Calu3 (cell line): ENCODE results near the gene BRD1. TPM values are rescaled to one million over a fixed set of nuclear protein-coding genes. Genes with fewer than 3 reads are reported as not detected.

Source experiments
- BruUV-seq: library from RNA; stranded (reverse); fragments of 400-500 nt; replicated peaks from 2 replicates; lab custom pipeline; 2021; lab: Mats Ljungman, UMichigan
- CTCF ChIA-PET: fragments of 300-600 bp; sonication (Branson Sonifier 250); formaldehyde crosslinking; loops from one replicate; lab custom pipeline; 2022; ENCODE audit warnings: antibody characterized with exemption; lab: Charles Lee
- DNase-seq: peaks from one replicate; pipeline ENCODE4 v3.0.0; 2022
- H3K27ac Mint-ChIP-seq: one replicate; pipeline ENCODE4 v1.8.0; 2022; ENCODE audit warnings: mixed read lengths; ENCODE audit not compliant: unreplicated experiment
- H3K27me3 Mint-ChIP-seq: one replicate; pipeline ENCODE4 v1.8.0; 2022; ENCODE audit warnings: mixed read lengths; ENCODE audit not compliant: unreplicated experiment
- H3K36me3 Mint-ChIP-seq: one replicate; pipeline ENCODE4 v1.8.0; 2022; ENCODE audit warnings: mild to moderate bottlenecking, moderate library complexity, mixed read lengths; ENCODE audit not compliant: insufficient read depth, unreplicated experiment
- H3K4me1 Mint-ChIP-seq: one replicate; pipeline ENCODE4 v1.8.0; 2022; ENCODE audit warnings: mild to moderate bottlenecking, low read depth, mixed read lengths; ENCODE audit not compliant: unreplicated experiment
- H3K4me3 Mint-ChIP-seq: one replicate; pipeline ENCODE4 v1.8.0; 2022; ENCODE audit warnings: mild to moderate bottlenecking, low read depth, moderate library complexity, mixed read lengths; ENCODE audit not compliant: unreplicated experiment
- H3K9me3 Mint-ChIP-seq: one replicate; pipeline ENCODE4 v1.8.0; 2022; ENCODE audit warnings: low read depth, mixed read lengths; ENCODE audit not compliant: unreplicated experiment
- intact Hi-C: fragments of 100-400 bp; cut with micrococcal nuclease; formaldehyde crosslinking; loops from one replicate; pipeline ENCODE4 v1.10.0; 2022; ENCODE audit not compliant: unreplicated experiment
- total RNA-seq: library from RNA; stranded (reverse); gene quantifications from 2 replicates; pipeline ENCODE4 v1.2.3, GENCODE V29; 2022
- TF ChIP-seq, protein P1 (sequence below): fragments of 200-600 bp; IDR thresholded peaks from one replicate; pipeline ENCODE4 v1.8.0; 2022; ENCODE audit warnings: antibody characterized with exemption; ENCODE audit not compliant: unreplicated experiment

BRD1 gene
- total RNA-seq, 1 experiment from 2014 or later = 41.4 TPM

DNA sequence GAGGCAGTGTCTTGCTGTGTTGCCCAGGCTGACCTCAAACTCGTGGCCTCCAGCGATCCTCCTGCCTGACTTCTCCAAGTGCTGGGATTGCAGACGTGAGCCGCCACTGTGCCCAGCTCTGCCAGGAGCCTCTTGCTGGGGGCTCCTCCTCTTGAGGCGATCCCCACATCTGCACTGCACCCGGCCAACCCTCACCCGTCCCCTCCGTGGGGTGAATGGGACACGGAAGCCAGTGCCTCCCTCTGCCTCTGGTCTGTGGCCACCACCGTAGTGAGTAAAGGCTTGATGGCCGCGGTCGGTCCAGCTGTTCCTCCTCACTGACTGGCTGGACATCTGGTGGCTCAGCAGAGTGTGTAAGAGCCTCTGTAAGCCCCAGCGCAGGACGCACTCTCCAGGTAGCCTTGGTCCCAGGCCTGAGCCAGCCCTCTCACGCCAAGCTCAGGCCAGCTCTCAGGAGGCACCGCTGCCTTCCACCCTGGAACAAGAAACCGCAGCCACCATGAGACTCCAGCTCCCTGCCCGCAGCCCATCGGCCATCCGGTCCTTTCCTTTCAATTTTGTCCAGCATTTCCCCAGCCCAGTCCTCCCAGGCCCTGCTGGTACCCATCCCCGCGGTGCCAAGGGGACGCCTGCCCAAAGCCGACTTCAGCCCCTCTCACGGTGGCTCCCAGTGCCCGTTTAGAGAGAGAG is 100.3 kb downstream of the BRD1 start:
- Mint-ChIP-seq H3K4me3 (no peak overlapping the region), H3K36me3 (no peaks in the 10 kb centered on the region), H3K4me1 (no peaks in the 10 kb centered on the region), H3K27ac (no peak overlapping the region), H3K27me3 (peaks cover 100% of the 10 kb centered on the region), H3K9me3 (no peaks in the 10 kb centered on the region)
- intact Hi-C loops = no loop called here
- TF ChIP-seq, protein P1, sequence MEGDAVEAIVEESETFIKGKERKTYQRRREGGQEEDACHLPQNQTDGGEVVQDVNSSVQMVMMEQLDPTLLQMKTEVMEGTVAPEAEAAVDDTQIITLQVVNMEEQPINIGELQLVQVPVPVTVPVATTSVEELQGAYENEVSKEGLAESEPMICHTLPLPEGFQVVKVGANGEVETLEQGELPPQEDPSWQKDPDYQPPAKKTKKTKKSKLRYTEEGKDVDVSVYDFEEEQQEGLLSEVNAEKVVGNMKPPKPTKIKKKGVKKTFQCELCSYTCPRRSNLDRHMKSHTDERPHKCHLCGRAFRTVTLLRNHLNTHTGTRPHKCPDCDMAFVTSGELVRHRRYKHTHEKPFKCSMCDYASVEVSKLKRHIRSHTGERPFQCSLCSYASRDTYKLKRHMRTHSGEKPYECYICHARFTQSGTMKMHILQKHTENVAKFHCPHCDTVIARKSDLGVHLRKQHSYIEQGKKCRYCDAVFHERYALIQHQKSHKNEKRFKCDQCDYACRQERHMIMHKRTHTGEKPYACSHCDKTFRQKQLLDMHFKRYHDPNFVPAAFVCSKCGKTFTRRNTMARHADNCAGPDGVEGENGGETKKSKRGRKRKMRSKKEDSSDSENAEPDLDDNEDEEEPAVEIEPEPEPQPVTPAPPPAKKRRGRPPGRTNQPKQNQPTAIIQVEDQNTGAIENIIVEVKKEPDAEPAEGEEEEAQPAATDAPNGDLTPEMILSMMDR = no peak
- DNase-seq = no peak
- no TSS peak for BruUV-seq
- CTCF ChIA-PET = interaction anchor here (0.6 to 0.8 kb wide), 2 partner anchors 219 to 935 kb away, joined by 3 to 5 read pairs; no protein-coding TSS in a partner anchor

DNA sequence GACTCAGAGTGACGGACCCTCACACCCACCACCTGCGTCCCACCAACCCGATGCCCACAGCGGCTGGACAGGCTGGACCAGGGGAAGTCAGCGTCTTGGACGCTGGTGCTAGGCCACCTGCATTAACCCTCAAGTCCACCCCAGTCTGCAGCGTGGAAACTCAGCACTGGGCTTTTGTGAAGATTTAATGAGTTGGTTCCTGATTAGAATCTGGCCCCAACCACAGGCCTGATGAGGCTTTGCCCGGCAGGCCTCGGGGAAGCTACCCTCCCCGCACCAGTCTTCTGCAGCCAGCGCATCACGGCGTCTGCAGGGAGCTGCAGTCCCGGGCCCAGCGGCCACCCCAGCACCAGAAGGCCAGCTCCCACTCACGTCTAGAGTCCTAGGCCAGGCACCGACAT is 101.0 kb downstream of the BRD1 start:
- TF ChIP-seq, protein P1 = no peak
- Mint-ChIP-seq H3K4me3 (no peak overlapping the region), H3K4me1 (no peaks in the 10 kb centered on the region), H3K27ac (no peak overlapping the region), H3K9me3 (no peaks in the 10 kb centered on the region), H3K36me3 (no peaks in the 10 kb centered on the region), H3K27me3 (peaks cover 100% of the 10 kb centered on the region)
- no TSS peak for BruUV-seq
- intact Hi-C loops = no loop called here
- CTCF ChIA-PET = interaction anchor here (0.8 kb wide), 1 partner anchor 220 kb away, joined by 3 read pairs; no protein-coding TSS in a partner anchor
- no peak for DNase-seq

DNA sequence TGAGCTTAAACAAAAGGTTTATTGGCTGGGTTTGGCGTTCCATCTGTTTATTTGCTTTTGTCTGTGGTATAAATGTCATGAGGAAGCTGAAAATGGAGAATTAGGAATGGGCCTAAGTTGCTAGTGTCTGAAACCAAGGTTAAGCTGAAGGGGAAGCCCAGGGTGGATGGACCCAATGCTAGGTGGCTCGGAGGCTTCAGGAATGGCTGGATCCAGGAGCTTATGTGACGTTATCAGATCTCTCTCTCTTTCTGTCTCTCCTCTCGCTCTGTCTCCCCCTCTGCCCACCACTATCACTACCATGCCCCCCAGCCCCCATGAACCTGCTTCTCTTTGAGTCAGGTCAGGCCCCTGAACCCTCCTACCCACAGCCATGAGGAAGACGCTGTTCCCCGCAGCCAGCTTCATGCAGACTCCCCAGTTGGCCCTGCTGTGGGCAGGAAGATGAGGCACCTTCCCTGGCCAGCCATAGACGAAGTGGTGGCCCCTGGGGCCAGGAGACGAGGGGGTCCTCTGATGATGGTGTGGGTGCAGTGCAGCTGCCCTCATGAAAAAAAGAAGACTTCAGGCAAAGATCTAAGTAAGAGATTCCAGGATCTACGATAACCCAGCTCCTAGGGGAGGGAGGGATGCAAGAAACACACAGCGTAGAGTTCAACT is 101.5 kb downstream of the BRD1 start:
- no peak overlapping the region for H3K27ac Mint-ChIP-seq
- no peaks in the 10 kb centered on the region for H3K9me3 Mint-ChIP-seq
- TF ChIP-seq, protein P1 = no peak
- peaks cover 98% of the 10 kb centered on the region for H3K27me3 Mint-ChIP-seq
- CTCF ChIA-PET = interaction anchor here (0.8 to 1.1 kb wide), 3 partner anchors 11 to 221 kb away, joined by 3 read pairs; no protein-coding TSS in a partner anchor
- no peaks in the 10 kb centered on the region for H3K4me1 Mint-ChIP-seq
- intact Hi-C loops = no loop called here
- no peak overlapping the region for H3K4me3 Mint-ChIP-seq
- no peak for DNase-seq
- BruUV-seq = no TSS peak
- no peaks in the 10 kb centered on the region for H3K36me3 Mint-ChIP-seq

DNA sequence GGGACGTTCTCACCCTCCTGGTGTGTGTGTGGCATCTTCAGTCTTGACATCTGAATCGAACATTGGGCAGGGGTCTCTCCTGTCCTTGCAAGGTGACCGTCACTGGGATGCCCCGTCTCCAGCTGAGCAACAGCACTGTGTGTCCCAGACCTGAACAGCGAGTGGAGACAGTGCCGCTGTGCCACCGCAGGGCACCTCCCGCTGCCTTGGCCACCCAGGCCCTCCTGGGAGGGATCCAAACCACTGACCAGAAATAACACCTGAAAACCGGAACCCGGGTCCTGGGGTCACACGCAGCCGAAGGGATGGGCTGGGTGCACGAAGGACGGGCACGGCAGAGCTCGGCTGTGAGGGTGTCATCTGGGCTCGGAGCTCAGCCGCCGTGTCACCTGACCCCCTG is 102.2 kb downstream of the BRD1 start:
- CTCF ChIA-PET = interaction anchor here (0.9 to 1.1 kb wide), 3 partner anchors 11 to 16 kb away, joined by 3 read pairs; no protein-coding TSS in a partner anchor
- peaks cover 94% of the 10 kb centered on the region for H3K27me3 Mint-ChIP-seq
- BruUV-seq = no TSS peak

More for the DNA sequence above, 102.2 kb downstream of the BRD1 start:
- H3K4me1 Mint-ChIP-seq = no peaks in the 10 kb centered on the region
- H3K4me3 Mint-ChIP-seq = no peak overlapping the region
- no peak overlapping the region for H3K27ac Mint-ChIP-seq
- no peaks in the 10 kb centered on the region for H3K36me3 Mint-ChIP-seq
- TF ChIP-seq, protein P1 = no peak
- intact Hi-C loops = no loop called here
- no peak for DNase-seq
- no peaks in the 10 kb centered on the region for H3K9me3 Mint-ChIP-seq
